ENCODE data around the gene ZNF385D.

ZNF385D gene

GRCh38 chr3:21587894-21588293, 163.1 kb downstream of the ZNF385D start:
- no peak for DNase-seq

DNA sequence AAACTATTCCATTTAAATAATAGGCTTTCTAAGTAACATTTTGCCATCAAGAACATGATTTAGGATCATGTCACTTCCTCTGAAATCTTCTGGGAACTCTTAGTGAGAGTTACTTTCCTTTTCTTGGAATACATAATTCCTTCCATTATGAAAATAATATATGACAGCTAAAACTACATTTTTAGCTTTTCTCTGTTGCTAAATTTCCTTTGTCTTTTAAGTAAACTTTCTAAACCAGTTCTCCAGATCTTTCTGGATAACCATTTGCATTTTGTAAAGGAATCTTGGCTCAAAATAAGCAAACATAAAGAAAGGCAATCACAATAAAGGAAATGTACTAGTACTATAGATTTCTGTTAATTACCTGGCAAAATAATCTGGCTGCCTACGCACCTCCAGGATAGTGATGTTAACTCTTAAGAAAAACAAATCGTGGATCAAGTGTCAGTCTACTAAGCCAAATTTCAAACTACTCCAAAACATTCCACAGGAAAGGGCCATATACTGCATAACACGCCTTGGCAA, 165.7 kb downstream of the ZNF385D start:
- no peak for DNase-seq

DNA sequence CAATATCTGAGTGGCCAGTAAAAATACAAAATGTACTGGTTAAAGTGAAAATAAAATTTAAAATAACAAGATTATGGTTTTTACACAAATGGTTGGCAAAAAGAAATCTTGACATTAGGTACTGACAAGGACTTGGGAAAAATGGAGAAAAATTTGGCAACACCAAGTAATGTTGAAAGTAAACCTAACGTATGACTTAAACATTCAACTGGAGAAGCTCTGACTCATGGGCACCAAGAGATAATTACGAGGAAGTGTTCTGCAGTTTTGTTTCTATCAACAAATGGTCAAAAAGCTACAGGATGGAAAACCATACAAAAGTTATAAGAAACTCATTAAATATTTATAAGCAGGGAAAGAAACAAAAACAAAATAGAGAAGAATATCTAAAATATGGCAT, 177.7 kb downstream of the ZNF385D start:
- DNase-seq = no peak

DNA sequence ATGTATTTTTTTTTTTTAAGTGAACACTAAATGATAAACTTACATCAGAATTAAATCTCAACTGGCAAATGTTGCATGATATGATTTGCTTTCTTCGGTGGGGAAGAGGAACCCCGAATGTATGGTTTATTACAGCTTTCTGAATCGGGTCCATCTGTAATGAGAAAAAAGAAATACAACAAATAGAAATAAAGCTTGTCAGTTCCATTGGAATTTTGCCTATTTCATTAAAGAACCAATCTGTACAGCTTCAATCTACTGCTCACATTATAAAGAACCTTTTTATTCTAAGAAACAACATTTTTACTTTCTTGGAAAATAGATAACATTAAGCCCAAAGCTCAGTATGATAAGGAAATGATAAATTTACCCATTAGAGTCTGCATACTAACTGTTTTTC, 186.5 kb downstream of the ZNF385D start:
- DNase-seq = no peak

- DNase-seq = no peak
Observed at GRCh38 chr3:21562243-21562642, 188.8 kb downstream of the ZNF385D start.

GRCh38 chr3:21561472-21561871, 189.5 kb downstream of the ZNF385D start:
- DNase-seq = no peak

DNA sequence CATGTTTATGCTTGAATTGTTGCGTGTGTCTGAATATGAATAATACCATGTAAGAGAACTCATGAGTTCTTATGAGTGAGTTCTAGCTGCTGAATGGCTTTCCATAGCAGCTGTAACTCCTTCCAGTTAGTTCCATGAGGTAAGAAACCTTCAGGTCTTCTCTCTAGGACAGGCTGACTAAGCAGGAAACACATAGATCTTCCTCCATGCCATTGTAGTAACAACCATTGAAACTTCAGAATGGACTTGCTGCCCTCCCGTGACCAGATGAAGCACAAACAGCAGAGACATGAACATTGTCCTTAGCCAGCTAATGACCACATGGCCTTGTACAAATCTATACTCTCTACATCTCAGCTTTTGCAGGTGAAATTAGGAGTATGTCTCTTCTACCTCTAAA, 200.0 kb downstream of the ZNF385D start:
- no peak for DNase-seq

GRCh38 chr3:21544076-21544462, 206.9 kb downstream of the ZNF385D start:
- no peak for DNase-seq

GRCh38 chr3:21543380-21544075, 207.5 kb downstream of the ZNF385D start:
- DNase-seq = no peak

DNA sequence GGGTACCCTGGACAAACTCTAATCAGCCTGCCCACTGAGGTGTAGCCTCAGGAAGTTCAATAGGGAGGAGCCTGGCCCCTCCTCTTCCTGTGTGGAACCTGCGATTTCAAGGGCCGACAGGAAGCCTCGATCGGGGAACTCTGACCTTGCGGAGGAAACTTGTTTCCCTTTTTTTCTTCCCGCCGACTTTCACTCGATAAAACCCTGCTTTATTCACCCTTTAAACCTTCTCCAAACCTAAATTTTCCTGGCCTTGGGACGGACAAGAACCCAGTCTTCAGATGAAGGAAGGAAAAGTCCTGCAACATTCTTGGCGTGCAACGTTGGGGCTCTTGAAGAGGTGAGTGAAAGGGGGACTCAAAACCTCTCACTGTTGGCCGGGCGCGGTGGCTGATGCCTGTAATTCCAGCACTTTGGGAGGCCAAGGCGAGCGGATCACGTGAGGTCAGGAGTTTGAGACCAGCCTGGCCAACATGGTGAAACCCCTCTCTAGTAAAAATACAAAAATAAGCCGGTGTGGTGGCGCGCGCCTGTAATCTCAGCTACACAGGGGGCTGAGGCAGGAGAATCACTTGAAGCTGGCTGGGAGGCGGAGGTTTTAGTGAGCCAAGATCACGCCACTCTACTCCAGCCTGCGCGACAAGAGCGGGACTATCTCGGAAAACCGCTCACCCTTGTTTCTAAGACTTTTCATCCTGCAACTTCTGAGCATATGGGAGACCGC, 208.2 kb downstream of the ZNF385D start:
- DNase-seq = no peak

DNA sequence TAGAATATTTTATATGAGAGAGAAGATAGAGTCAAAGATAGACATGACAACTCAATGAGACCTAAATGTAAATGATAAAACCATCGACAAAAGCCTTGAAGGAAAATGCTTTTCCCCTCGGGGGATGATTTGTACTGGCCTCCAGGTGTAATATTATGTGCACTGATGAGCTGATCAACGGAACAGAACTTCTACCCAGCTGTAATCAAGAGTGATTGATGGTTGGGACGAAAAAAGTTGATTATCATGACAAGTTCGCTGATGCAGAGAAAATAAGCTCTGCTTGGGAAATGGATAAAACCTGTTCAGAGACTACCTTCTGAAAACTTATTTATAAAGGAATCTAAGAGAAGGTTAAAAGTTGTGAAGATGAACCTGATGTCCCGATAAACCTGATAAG, 210.7 kb downstream of the ZNF385D start:
- DNase-seq = no peak

DNA sequence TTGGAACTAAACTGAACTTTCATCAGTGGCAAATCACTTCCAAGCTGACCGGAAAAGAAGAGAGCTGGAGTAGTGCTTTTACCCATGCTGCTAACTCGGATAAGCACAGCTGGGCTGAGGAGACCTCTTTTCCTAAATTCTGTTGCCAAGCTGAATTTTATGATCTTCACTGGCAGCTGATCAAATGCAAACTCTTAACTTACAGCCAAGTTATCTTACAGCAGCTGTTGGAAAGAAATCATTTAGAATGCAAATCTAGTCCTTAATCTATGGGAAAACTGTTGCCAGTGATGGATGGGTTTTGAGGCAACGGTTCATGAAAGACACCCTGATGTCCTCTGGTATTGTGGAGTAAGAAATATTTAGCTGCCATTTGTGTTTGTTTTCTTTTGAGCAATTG, 216.5 kb downstream of the ZNF385D start:
- no peak for DNase-seq

GRCh38 chr3:21533002-21533401, 218.0 kb downstream of the ZNF385D start:
- DNase-seq = no peak

DNA sequence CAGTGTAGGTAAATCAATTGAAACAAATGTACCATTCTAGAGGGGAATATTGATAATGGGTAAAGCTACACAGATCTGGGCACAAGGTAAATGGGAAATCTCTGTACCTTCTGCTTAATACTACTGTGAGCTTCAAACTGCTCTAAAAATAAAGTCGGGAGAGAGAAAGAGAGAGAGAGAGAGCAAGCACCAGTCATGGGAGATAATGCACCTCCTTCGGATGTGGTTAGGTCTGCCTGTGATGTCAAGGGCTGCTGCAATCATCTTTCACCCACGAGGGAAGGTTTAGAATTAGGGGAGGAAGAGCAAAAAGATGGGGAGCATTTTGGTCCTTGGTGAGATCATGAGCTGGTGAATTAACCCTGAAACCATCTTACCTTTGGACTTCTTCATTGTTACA, 219.1 kb downstream of the ZNF385D start:
- no peak for DNase-seq

- no peak for DNase-seq
Observed at GRCh38 chr3:21528291-21528995, 222.6 kb downstream of the ZNF385D start.

GRCh38 chr3:21526461-21526860, 224.5 kb downstream of the ZNF385D start:
- no peak for DNase-seq

- DNase-seq = no peak
Observed at GRCh38 chr3:21524133-21524532, 226.9 kb downstream of the ZNF385D start.

- no peak for DNase-seq
Observed at GRCh38 chr3:21520106-21520963, 230.7 kb downstream of the ZNF385D start.

DNA sequence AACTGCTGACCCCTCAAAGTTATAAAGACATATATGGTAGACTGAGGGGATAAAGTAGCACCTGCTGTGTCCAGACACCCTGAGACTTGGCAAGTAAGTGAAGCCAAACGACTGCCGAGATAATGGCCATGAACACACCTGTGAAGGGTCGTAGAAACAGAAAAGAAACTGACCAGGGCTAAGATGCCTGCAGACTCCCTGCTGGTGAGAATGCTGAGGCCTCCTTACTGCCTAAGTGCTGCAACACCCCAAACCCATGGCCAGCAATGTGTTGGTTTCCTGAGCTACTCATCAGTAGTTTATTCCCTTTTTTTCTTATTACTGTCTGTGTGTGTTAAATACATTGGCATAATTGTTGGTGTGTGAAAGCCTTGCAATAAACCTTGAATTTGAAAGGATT, 233.8 kb downstream of the ZNF385D start:
- DNase-seq = no peak

DNA sequence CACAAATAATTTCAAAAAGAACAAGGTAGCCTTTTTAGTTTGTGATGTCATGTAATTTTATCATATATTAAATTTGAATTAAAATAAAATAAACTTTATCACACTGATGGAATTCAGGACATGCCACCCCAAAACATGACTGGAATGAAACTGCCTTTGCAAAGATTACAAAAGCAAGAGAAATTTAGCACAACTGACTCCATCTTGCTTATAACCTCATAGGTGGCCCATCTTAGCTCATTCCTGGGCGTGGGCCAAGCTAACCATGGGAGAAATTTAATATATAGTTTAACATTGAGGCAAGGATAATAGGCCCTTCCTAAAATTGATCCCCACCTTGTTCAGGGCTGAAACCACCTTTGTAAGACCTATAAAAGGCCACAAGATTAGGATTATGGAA, 235.6 kb downstream of the ZNF385D start:
- no peak for DNase-seq

DNA sequence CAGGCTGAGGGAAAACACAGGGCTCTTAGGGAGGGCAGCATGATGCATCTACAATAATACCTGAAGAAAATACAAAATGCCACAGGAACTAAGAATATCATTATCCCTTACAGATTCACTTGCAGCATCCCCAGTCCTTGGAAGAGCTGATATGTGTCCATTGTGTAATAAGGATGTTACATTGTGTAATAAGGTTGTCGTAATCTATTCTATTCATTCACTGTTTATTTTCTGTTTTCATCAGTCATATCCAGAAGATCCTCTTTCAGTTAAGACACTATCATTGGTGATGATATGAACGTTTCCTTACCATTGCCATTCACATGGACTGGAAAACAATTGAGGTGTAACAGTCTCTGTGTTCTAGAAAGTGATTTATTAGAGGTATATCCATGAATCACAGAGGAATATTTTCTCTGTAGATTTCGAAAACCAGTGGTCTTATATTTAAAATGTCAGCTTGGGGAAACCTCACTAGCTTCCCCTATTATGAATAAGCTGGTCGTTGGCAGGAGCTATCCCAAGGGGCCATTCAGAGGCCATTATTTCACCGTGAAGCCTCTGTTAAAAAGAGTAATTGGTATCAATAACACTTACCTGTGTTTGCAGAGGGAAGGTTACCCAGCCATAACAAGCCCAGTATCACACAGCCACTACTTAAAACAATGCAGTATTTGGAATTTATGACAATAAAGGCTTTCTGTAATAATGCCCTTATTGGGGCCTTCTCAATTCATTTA, 241.1 kb downstream of the ZNF385D start:
- no peak for DNase-seq

- no peak for DNase-seq
Observed at GRCh38 chr3:21508246-21508645, 242.8 kb downstream of the ZNF385D start.

All from CD4-positive, alpha-beta T cell treated with Interleukin-12 subunit alpha and Interleukin-12 subunit beta, for 1 hour (primary cell).